MCF 10A (cell line): Measurements from ENCODE around the gene ELFN2. TPM values are rescaled to one million over a fixed set of nuclear protein-coding genes. Genes with fewer than 3 reads are reported as not detected.

ENCODE experiments used
- BruUV-seq: library from RNA; stranded (reverse); fragments of 400-500 nt; replicated peaks from 2 replicates; lab custom pipeline; 2021; lab: Mats Ljungman, UMichigan
- CTCF ChIA-PET: fragments of 300-600 bp; sonication (Branson Sonifier 250); formaldehyde crosslinking; extraction: SDS; loops from one replicate; lab custom pipeline; 2021; ENCODE audit warnings: antibody characterized with exemption, inconsistent platforms; lab: Yijun Ruan, JAX
- POLR2A ChIA-PET: fragments of 300-600, 350-650 bp; sonication (Branson Sonifier 250); formaldehyde crosslinking; extraction: SDS; loops from one replicate; lab custom pipeline; 2020; ENCODE audit warnings: antibody characterized with exemption, inconsistent platforms; lab: Yijun Ruan, JAX
- DNase-seq: peaks from one replicate; pipeline ENCODE4 v3.0.0-alpha.2; 2018; ENCODE audit not compliant: unreplicated experiment
- H3K27ac Mint-ChIP-seq: one replicate; pipeline ENCODE4 v1.8.0; 2022; ENCODE audit warnings: mild to moderate bottlenecking, low read depth, mixed read lengths; ENCODE audit not compliant: unreplicated experiment
- H3K27me3 Mint-ChIP-seq: one replicate; pipeline ENCODE4 v1.8.0; 2022; ENCODE audit warnings: mixed read lengths; ENCODE audit not compliant: insufficient read depth, unreplicated experiment
- H3K36me3 Mint-ChIP-seq: one replicate; pipeline ENCODE4 v1.8.0; 2022; ENCODE audit warnings: mild to moderate bottlenecking, moderate library complexity, mixed read lengths; ENCODE audit not compliant: insufficient read depth, unreplicated experiment
- H3K4me1 Mint-ChIP-seq: one replicate; pipeline ENCODE4 v1.8.0; 2022; ENCODE audit warnings: mixed read lengths; ENCODE audit not compliant: insufficient read depth, unreplicated experiment
- H3K4me3 Mint-ChIP-seq: one replicate; pipeline ENCODE4 v1.8.0; 2022; ENCODE audit warnings: mild to moderate bottlenecking, moderate library complexity, mixed read lengths; ENCODE audit not compliant: unreplicated experiment
- H3K9me3 Mint-ChIP-seq: one replicate; pipeline ENCODE4 v1.8.0; 2022; ENCODE audit warnings: mixed read lengths; ENCODE audit not compliant: unreplicated experiment
- CTCF ChIP-seq: fragments of 200-600 bp; IDR thresholded peaks from one replicate; pipeline ENCODE4 v1.8.0; 2022; ENCODE audit warnings: antibody characterized with exemption, mild to moderate bottlenecking; ENCODE audit not compliant: unreplicated experiment
- intact Hi-C: fragments of 100-400 bp; cut with micrococcal nuclease; formaldehyde crosslinking; loops from 2 replicates; pipeline ENCODE4 v1.14.1; 2022
- total RNA-seq: library from RNA; stranded (reverse); gene quantifications from 2 replicates; pipeline ENCODE4 v1.2.3, GENCODE V29; 2022

Gene ELFN2
- total RNA-seq, 1 experiment from 2014 or later: 4.2 TPM

- intact Hi-C loops: no loop called here
Measured at GRCh38 chr22:37418627-37419369, 8.5 kb downstream of the ELFN2 start.

GRCh38 chr22:37417677-37418348 is 9.5 kb downstream of the ELFN2 start:
- ChIA-PET CTCF (no interaction called here), POLR2A (no interaction called here)
- DNase-seq: no peak
- H3K27ac Mint-ChIP-seq: no peak overlapping the region
- peaks cover 30% of the 10 kb centered on the region for H3K4me1 Mint-ChIP-seq
- no peaks in the 10 kb centered on the region for H3K27me3 Mint-ChIP-seq
- TF ChIP-seq CTCF: no peak
- no peak overlapping the region for H3K4me3 Mint-ChIP-seq
- intact Hi-C loops: no loop called here
- no TSS peak for BruUV-seq
- H3K36me3 Mint-ChIP-seq: no peaks in the 10 kb centered on the region
- no peaks in the 10 kb centered on the region for H3K9me3 Mint-ChIP-seq

More at GRCh38 chr22:37418627-37419369, 8.5 kb downstream of the ELFN2 start:
- CTCF ChIA-PET: no interaction called here
- POLR2A ChIA-PET: interaction anchor here (0.6 kb wide), 1 partner anchor 115 kb away, joined by 3 read pairs; no protein-coding TSS in a partner anchor
- Mint-ChIP-seq H3K27ac (no peak overlapping the region), H3K9me3 (no peaks in the 10 kb centered on the region), H3K27me3 (no peaks in the 10 kb centered on the region), H3K4me1 (peaks cover 30% of the 10 kb centered on the region), H3K4me3 (peak overlapping the region; percentile 71), H3K36me3 (no peaks in the 10 kb centered on the region)
- BruUV-seq: no TSS peak
- no peak for DNase-seq
- no peak for TF ChIP-seq CTCF

GRCh38 chr22:37417264-37417663 is 10.0 kb downstream of the ELFN2 start:
- POLR2A ChIA-PET: no interaction called here
- CTCF ChIA-PET: interaction anchor here (0.6 kb wide), 1 partner anchor 35 kb away, joined by 4 read pairs; no protein-coding TSS in a partner anchor
- DNase-seq: no peak
- Mint-ChIP-seq H3K27me3 (no peaks in the 10 kb centered on the region), H3K36me3 (no peaks in the 10 kb centered on the region), H3K9me3 (no peaks in the 10 kb centered on the region), H3K4me1 (peaks cover 30% of the 10 kb centered on the region), H3K27ac (no peak overlapping the region), H3K4me3 (no peak overlapping the region)
- intact Hi-C loops: no loop called here
- no TSS peak for BruUV-seq
- TF ChIP-seq CTCF: no peak

- no peak overlapping the region for H3K27ac Mint-ChIP-seq
- TF ChIP-seq CTCF: no peak
- peaks cover 28% of the 10 kb centered on the region for H3K4me1 Mint-ChIP-seq
- no peak overlapping the region for H3K4me3 Mint-ChIP-seq
- H3K27me3 Mint-ChIP-seq: no peaks in the 10 kb centered on the region
- no TSS peak for BruUV-seq
- intact Hi-C loops: no loop called here
- no peaks in the 10 kb centered on the region for H3K9me3 Mint-ChIP-seq
- POLR2A ChIA-PET: no interaction called here
- CTCF ChIA-PET: interaction anchor here (0.6 to 0.7 kb wide), 2 partner anchors 13 to 34 kb away, joined by 3 to 4 read pairs; no protein-coding TSS in a partner anchor
- no peak for DNase-seq
- no peaks in the 10 kb centered on the region for H3K36me3 Mint-ChIP-seq
Measured at GRCh38 chr22:37416827-37417226, 10.5 kb downstream of the ELFN2 start.
